ENCODE measurements around the gene PPM1A.

Gene PPM1A

DNA sequence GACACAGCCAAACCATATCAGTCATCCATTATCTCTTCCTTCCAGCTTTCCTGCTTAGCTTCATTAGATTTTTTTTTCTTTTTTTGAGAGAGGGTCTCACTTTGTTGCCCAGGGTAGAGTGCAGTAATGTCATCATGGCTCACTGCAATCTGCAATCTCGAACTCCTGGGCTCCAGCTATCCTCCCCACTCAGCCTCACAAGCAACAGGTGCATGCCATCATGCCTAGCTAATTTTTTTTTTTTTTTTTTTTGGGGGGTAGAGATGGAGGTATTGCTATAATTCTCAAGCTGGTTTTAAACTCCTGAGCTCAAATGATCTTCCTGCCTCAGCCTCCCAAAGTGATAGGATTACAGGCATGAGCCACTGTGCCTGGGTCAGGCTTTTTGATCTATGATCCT lies 38.3 kb upstream of the PPM1A start:
- H3K4me3 ChIP-seq (ENCODE audit: low read length) = no peak overlapping the region
- no peak for DNase-seq (ENCODE audit: low read depth)
- TF ChIP-seq, protein P1, sequence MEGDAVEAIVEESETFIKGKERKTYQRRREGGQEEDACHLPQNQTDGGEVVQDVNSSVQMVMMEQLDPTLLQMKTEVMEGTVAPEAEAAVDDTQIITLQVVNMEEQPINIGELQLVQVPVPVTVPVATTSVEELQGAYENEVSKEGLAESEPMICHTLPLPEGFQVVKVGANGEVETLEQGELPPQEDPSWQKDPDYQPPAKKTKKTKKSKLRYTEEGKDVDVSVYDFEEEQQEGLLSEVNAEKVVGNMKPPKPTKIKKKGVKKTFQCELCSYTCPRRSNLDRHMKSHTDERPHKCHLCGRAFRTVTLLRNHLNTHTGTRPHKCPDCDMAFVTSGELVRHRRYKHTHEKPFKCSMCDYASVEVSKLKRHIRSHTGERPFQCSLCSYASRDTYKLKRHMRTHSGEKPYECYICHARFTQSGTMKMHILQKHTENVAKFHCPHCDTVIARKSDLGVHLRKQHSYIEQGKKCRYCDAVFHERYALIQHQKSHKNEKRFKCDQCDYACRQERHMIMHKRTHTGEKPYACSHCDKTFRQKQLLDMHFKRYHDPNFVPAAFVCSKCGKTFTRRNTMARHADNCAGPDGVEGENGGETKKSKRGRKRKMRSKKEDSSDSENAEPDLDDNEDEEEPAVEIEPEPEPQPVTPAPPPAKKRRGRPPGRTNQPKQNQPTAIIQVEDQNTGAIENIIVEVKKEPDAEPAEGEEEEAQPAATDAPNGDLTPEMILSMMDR (IDR thresholded peaks at IDR 0.05; ENCODE audit: insufficient read depth, low read depth, low read length, missing control alignments) = no peak

GRCh38 chr14:60211153-60211552 lies 37.9 kb upstream of the PPM1A start:
- no peak overlapping the region for H3K4me3 ChIP-seq (ENCODE audit: low read length)
- TF ChIP-seq, protein P1 (IDR thresholded peaks at IDR 0.05; ENCODE audit: insufficient read depth, low read depth, low read length, missing control alignments) = no peak
- no peak for DNase-seq (ENCODE audit: low read depth)

DNA sequence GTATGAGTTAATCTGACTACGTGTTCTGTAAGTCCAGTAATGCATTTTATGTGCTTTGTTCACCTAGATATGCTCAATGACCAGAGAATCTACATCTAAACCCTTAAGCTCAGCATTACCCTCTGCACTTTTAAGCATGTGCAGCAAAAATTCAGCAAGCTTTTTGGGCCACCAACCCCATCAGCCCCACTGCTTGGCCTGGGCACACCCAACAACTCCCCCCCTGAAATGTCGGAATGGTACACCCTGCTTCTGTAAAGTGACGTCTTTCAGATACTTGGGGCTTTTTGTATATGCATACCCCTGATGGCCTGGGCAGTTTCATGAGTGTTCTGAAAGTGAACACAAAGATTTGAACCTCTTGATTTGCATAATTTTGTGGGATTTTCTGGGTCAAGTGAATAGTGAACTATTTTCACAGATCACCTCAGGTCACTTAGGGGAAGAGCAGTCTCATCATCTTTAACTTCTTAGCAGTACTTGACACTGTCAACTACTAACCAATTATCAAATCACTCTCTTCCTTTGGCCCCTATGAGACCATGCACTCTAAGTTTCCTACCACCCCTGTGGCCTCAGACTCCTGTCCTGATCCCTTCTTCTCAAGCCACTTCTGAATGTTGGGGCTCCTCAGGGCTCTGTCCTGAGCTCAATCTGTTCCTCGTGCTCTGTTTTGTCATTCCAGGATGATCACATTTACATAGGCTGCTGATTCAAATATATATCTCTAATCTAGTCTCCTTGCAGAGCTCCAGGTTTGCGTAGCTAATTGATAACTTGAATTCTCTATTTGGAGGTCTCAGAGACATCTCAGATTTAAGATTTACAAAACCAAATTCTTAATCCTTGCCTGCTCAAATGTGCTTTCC lies 36.3 kb upstream of the PPM1A start:
- DNase-seq (ENCODE audit: low read depth) = no peak
- TF ChIP-seq, protein P1 (IDR thresholded peaks at IDR 0.05; ENCODE audit: insufficient read depth, low read depth, low read length, missing control alignments) = no peak
- no peak overlapping the region for H3K4me3 ChIP-seq (ENCODE audit: low read length)

DNA sequence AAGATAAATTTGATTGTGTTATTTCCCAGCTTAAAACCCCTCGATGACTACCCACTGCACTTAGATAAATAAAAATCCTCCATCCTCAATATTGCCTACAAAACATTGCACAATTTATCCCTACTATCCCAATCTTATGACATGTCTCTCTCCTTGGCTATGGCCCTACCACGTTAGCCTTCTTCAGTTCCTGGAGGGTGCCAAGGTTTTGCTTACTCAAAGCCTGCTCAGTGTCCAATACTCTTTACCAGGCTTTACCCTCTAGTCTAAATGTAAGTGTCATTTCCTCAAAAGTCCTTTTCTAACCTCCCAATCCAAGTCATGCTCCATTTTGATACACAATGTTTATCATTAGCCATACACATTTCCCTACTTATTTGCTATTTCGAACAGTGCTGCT lies 35.0 kb upstream of the PPM1A start:
- DNase-seq (ENCODE audit: low read depth) = no peak
- no peak overlapping the region for H3K4me3 ChIP-seq (ENCODE audit: low read length)
- TF ChIP-seq, protein P1 (IDR thresholded peaks at IDR 0.05; ENCODE audit: insufficient read depth, low read depth, low read length, missing control alignments) = no peak

DNA sequence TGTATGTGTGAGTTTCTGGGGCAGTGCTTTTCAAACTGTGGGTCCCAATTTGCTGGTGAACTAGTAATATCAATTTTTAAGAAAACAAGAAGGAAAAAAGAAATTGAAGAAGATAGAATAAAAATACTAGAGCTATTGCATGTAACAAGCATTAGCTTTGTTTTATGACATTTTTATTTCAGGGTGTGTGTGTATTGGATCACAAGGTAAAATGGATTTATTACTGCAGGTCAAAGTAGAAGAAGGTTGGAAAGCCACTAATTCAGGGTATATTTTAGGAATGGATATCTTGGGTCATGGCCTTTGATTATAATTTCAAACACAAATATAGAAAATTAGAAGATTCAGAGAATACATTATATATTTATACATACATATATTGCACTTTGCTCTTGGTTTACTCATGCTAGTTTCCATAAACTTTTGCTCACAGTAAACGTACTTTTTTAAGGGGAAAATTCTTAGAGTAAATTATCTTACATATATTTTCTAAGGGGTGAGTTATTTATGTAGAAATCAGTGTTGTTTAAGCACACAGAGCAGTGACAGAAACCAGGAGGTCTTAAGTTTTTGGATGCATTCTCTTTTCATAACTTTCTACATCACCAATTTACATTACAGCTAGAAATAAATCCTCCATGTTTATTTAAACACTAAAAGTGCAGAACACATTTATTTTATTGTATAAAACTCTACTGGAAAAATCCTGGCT lies 34.5 kb upstream of the PPM1A start:
- TF ChIP-seq, protein P1 (IDR thresholded peaks at IDR 0.05; ENCODE audit: insufficient read depth, low read depth, low read length, missing control alignments) = no peak
- DNase-seq (ENCODE audit: low read depth) = no peak
- H3K4me3 ChIP-seq (ENCODE audit: low read length) = no peak overlapping the region

GRCh38 chr14:60215127-60215444 lies 33.9 kb upstream of the PPM1A start:
- TF ChIP-seq, protein P1 (IDR thresholded peaks at IDR 0.05; ENCODE audit: insufficient read depth, low read depth, low read length, missing control alignments) = no peak
- no peak for DNase-seq (ENCODE audit: low read depth)
- H3K4me3 ChIP-seq (ENCODE audit: low read length) = no peak overlapping the region
